Measurements from ENCODE around the gene GDF10. TPM values are rescaled to one million over a fixed set of nuclear protein-coding genes. Genes with fewer than 3 reads are reported as not detected.

GDF10 gene
- total and polyA plus RNA-seq, 2 of the 8 experiments (the other 6 are each of a cell fraction or from before 2014, with no cell fraction given): 0.19 to 0.32 TPM

DNA sequence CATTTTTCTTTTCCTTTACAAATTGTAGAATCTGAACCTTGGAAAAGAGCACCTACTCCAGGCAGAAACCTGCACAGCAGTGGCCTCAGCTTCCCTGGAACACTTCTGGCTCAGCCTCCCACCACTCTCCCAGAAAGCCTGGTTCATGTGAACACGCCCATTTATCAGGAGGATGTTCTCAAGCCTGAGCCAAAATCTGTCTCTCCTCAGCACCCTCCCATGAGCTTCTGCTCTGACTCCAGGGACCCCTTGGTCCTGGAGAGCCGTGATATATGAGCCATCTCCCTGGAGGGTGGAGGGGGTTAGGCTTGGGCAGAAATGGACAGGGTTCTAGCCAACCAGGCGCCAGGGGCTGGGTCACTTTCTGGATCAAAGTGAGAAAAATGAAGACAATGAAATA is 32.4 kb downstream of the GDF10 start:
- Histone ChIP-seq H3K79me2 (ENCODE audit: control insufficient read depth in 1 of 2, insufficient read depth in 2 of 2, low read length in 2 of 2) (no peaks in the 10 kb centered on the region), H3K23ac (ENCODE audit: insufficient read length) (no peak overlapping the region), H3K79me1 (ENCODE audit: low read depth, low read length) (no peaks in the 10 kb centered on the region), H3K36me3 (ENCODE audit: control insufficient read depth in 2 of 4, insufficient read depth in 4 of 4, low read length in 3 of 4) (no peaks in the 10 kb centered on the region; a peak in 1 of 8 replicates), H3K27ac (ENCODE audit: low read depth, low read length) (no peak overlapping the region), H2BK5ac (ENCODE audit: low read depth, low read length) (no peak overlapping the region), H2BK120ac (replicated peaks; ENCODE audit: low read depth, low read length) (no peak overlapping the region), H3K9ac (replicated peaks in 1 of 4; ENCODE audit: extremely low read depth in 1 of 4, low read depth in 3 of 4, low read length in 3 of 4) (no peak overlapping the region), H3K56ac (replicated peaks; ENCODE audit: insufficient read length, low read depth, low read length) (no peak overlapping the region), H3K4me1 (replicated peaks in 1 of 4; ENCODE audit: control insufficient read depth in 3 of 4, insufficient read depth in 4 of 4, low read length in 3 of 4) (no peaks in the 10 kb centered on the region), H4K20me1 (replicated peaks in 1 of 2; ENCODE audit: control insufficient read depth in 1 of 2, insufficient read depth in 2 of 2, low read length in 2 of 2) (peaks cover 0 to 4% of the 10 kb centered on the region in 2 experiments), H3K27me3 (replicated peaks in 1 of 4; ENCODE audit: control insufficient read depth in 3 of 4, extremely low read depth in 1 of 4, insufficient read depth in 3 of 4, low read length in 3 of 4) (no peaks in the 10 kb centered on the region; a peak in 1 of 7 replicates), H2BK20ac (ENCODE audit: low read length) (no peak overlapping the region), H2AFZ (ENCODE audit: low read length) (no peak overlapping the region), H3K23me2 (ENCODE audit: low read depth, low read length) (no peaks in the 10 kb centered on the region), H2BK12ac (ENCODE audit: low read depth, low read length) (no peak overlapping the region), H4K5ac (ENCODE audit: insufficient read length, low read depth, low read length) (no peak overlapping the region), H3K4ac (replicated peaks; ENCODE audit: insufficient read length, low read depth, low read length) (no peak overlapping the region), H3K14ac (ENCODE audit: insufficient read length) (no peak overlapping the region), H2AK5ac (ENCODE audit: low read depth, low read length) (no peak overlapping the region), H2BK15ac (ENCODE audit: low read length) (no peak overlapping the region), H3K18ac (ENCODE audit: extremely low read depth, low read length) (no peak overlapping the region), H3K4me2 (ENCODE audit: insufficient read depth in 1 of 2, low read depth in 2 of 2, low read length in 2 of 2) (no peak overlapping the region), H3K9me3 (ENCODE audit: insufficient read depth in 2 of 2, low read depth in 1 of 2, low read length in 1 of 2) (no peaks in the 10 kb centered on the region), H4K91ac (replicated peaks; ENCODE audit: insufficient read length, low read length) (no peak overlapping the region), H4K8ac (ENCODE audit: extremely low read depth, insufficient read depth, low read length) (no peak overlapping the region), H3K4me3 (ENCODE audit: extremely low read depth in 1 of 4, insufficient read depth in 2 of 4, low read depth in 3 of 4, low read length in 4 of 4) (no peak overlapping the region)
- ChIA-PET POLR2A (ENCODE audit: partially characterized antibody) (no interaction called here), CTCF (ENCODE audit: partially characterized antibody) (no interaction called here)
- FAIRE-seq (no peak), DNase-seq (ENCODE audit: low read depth in 1 of 2, low spot score in 2 of 2) (no peak)
- WGBS, 2 experiments (ENCODE audit: extremely low coverage in 1 of 2, insufficient coverage in 1 of 2, insufficient read length in 1 of 2, insufficient replicate concordance in 2 of 2, low coverage in 1 of 2, low lambda C conversion rate in 2 of 2, missing lambda C conversion rate in 1 of 2): 95% methylated on average over 3 of the region's 3 CpGs; no CpG with 5 or more reads in 1 of the 2 experiments
- TF ChIP-seq CHD1 (IDR thresholded peaks at IDR 0.05; ENCODE audit: low read depth, low read length): no peak
- no peak for TF ChIP-seq SUZ12 (IDR thresholded peaks at IDR 0.05; ENCODE audit: low read length)
